Hepatocyte (in vitro differentiated cells): Measurements from ENCODE around the gene STS.

Experiments
- EZH2 ChIP-seq: fragments of 200-600 bp; sonication (generic); IDR thresholded peaks from 2 replicates; pipeline ENCODE4 v1.6.1; 2016; ENCODE audit warnings: antibody characterized with exemption, mild to moderate bottlenecking, borderline replicate concordance
- EZH2phosphoT487 ChIP-seq: fragments of 200-600 bp; sonication (generic); IDR thresholded peaks from one replicate; pipeline ENCODE4 v1.6.1; 2018; ENCODE audit warnings: antibody characterized with exemption, mild to moderate bottlenecking, low read depth, moderate library complexity; ENCODE audit not compliant: unreplicated experiment, severe bottlenecking
- TF ChIP-seq, protein P1 (sequence below): fragments of 200-600 bp; sonication (generic); IDR thresholded peaks from 2 replicates; pipeline ENCODE4 v1.5.1; 2016; ENCODE audit warnings: antibody characterized with exemption, mild to moderate bottlenecking; ENCODE audit not compliant: poor library complexity

DNA sequence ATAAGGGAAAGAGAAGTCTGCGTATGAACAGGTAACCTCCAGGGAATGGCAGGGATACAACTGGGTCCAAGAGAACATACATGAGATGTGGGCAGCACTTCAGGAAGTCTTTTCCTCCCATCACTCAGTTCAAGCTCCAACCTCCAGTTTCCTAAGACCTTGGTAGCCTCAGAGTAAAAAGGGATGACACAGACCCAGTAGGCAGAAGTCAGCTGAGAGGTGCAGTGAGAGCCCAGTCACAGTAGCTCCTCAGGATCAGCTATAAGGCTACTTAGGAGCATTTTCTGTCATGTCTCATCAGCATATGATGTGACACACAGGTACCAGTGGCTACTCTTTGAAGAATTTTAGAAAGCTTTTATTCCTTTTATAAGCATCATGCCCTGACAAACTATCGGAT lies 12.5 kb upstream of the STS start:
- TF ChIP-seq, protein P1, sequence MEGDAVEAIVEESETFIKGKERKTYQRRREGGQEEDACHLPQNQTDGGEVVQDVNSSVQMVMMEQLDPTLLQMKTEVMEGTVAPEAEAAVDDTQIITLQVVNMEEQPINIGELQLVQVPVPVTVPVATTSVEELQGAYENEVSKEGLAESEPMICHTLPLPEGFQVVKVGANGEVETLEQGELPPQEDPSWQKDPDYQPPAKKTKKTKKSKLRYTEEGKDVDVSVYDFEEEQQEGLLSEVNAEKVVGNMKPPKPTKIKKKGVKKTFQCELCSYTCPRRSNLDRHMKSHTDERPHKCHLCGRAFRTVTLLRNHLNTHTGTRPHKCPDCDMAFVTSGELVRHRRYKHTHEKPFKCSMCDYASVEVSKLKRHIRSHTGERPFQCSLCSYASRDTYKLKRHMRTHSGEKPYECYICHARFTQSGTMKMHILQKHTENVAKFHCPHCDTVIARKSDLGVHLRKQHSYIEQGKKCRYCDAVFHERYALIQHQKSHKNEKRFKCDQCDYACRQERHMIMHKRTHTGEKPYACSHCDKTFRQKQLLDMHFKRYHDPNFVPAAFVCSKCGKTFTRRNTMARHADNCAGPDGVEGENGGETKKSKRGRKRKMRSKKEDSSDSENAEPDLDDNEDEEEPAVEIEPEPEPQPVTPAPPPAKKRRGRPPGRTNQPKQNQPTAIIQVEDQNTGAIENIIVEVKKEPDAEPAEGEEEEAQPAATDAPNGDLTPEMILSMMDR: no peak
- TF ChIP-seq EZH2 (no peak), EZH2phosphoT487 (no peak)
